Measurements from ENCODE around the gene TBX18.

Gene TBX18

DNA sequence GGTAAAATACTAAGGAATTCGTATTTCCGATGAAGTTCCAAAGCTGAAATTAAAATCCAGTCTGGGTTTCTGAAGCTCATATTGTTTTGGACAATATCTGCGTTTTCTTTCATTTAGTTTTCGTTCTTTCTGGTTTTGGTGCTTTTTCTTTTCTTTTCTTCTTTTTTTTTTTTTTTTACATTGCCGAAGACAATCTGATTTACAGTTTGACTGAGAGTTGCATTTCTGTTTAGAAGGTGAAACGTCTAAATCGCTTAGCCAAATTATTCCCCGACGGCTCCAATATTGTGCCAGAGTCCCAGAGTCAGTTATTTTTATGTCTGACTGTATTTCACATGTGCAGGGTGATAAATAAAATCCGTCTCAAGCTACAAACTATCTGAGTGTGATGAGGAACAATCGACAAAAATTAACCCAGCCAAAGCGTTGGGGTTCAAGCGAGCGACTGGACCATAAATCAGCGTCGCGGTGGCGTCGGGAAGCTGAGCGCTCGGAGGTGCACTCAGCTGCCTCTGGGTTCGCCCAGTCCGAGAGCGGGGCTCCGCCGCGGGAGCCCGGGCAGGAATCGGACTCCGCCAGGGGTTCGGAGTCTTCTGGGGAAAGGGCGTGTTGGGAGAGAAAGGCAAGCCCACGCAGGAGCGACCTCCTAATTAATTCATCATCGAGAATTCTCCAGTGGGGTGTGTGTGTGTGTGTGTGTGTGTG is 8.2 kb upstream of the TBX18 start:
- no peak for DNase-seq (ENCODE audit: low read depth)

DNA sequence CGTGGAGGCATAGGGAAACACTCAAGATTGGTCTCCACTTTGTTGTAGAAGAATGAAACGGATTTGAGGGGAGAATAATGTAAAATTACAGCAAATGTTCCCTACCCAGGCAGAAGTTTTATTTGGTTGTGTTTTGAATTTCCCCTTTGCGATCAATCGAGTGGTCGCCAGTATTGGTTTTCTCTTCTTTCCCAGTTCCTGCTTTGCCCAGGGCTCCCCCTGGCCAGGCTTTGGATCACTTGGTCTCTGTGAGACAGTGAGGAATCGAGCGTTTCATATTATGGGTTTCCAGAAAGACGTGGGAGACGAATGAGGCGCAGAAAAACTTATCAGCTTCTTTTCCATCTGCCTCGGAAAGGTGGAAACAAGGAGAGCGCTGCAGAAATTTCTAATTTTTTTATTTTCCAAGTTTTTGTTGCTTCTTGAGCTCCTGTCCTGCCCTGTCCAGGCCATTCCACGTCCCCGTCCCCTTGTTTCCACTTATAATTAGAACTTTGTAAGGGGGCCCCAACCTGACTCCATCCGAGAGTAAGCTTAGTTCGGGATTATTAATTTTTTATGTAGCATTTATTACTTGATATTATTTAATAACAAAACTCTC is 7.5 kb upstream of the TBX18 start:
- no peak for DNase-seq (ENCODE audit: low read depth)

DNA sequence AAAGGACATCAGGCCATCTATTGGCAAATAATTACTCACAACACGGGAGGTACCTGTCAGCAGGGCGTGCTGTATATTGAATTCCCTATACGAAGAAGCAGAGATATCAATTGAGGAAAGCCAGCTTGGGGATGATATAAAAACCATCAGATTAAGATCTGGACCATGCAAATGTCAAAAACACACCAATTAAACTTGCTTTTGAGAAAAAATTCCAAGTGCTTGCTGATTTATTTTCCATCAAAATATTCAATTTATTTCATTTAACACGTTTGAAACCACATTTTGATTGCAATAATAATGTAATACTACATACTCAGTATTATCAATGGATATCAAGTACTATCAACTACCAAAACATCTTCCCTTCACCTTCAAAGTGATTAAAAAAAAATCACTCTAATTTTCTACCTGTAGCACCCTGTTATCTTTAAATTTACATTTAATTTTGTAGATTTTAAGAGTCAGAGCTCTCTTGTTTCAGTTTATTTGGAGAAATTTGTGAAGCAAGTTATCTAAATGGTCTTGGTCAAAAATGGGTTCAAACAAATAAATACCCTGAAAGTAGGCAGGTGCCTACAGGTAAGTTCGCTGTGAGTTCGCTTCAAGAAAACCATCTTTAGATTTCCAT is 6.8 kb upstream of the TBX18 start:
- DNase-seq (ENCODE audit: low read depth) = no peak

DNA sequence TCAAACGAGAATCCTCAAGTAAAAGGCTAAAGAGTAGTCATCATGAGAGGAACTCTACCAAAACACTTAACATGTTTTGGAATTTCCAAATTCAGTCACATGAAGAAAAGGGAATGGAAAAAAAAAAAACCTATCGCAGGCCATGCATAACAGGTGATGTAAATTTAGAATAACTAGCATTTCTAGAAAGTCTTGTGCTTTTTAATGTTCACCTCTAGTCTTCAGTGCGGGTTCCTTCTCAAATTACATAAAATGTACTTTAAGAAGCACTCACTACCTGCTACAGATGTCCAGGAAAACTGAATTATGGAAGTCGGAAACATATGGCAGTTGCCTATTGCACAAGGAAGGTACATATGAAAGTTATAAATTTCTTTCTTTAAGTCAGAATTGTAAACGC is 6.1 kb upstream of the TBX18 start:
- no peak for DNase-seq (ENCODE audit: low read depth)

DNA sequence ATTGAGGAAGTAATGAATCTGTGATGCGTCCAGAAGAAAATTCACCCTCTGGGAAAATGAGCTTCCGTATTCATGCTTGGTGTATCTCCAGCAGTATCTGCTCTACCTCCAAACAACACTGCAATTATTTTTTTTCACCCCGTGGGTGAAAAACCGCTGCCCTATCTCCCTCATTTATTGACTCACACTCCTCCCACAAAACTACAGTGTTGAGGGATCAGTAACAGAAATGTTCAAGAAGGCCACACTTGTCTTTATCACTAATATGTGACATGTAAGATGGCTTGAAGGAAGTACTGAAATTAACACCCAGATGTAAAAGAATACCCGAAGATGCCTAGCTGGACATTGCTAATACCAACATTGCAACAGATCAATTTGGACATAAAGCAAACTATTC is 4.9 kb upstream of the TBX18 start:
- no peak for DNase-seq (ENCODE audit: low read depth)

DNA sequence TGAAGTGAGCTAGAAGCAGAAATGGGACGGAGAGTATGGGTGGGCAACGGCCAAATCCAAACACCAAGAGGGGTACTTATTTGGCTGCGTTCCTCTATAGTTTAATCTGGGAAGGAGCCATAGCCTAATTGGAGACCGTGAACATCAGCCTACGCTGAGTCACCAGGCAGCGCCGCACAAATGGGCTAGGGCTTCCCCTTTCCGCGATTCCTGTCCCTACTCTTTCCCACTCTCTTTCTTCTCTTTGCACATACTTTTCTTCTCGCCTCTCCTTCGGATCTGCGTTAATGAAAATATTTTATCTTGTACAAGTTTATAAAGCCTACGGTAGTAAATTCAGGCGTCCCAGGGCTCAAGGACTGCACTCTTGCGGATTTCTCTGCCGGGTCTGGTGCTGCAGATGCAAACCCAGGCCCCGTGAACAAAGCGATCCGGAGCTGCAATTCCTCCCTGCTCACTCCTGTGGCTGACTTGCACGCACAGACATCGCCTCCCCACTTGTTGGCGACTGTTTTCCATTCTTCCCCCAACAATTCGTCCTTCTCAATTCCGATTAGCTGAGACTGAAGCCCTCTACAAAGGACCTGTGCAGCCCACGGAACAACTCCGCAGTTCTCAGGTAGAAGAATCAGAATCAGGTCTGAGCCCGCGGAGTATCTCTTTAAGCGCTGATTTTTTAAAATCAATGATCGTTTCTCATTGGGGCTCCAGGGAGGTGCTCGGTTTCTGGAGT is 4.2 kb upstream of the TBX18 start:
- DNase-seq (ENCODE audit: low read depth) = no peak

DNA sequence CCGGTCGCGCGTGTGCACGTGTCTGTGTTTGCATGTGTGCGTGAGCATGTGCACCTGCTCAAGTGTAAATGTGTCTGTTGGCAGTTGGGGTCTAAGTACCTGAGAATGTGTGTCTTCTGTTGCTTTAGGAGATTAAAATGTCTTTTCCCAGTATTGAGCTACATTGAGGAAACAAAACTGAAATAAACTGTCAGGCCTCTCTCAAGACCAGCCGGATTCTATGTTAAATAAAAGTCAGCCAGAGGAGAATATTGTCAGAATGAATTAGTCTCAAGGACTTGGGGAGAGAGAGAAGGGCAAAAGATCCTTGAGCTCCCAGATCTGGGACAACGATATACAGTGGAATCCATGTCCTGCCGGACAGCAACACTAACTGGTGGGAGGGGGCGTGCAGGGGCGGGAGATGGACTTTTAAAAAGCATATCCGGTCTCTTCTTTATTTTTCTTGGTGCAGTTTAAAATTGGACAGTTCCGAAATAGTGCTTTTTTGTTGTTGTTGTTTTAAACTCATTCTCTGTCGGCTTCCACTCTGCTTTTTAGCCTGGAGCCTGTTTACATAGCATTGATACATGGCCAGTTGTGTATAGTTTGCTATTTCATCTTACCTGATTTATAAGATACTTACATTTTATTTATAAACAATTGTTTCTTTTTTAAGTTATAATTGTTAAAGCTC is 3.3 kb upstream of the TBX18 start:
- DNase-seq (ENCODE audit: low read depth) = no peak

DNA sequence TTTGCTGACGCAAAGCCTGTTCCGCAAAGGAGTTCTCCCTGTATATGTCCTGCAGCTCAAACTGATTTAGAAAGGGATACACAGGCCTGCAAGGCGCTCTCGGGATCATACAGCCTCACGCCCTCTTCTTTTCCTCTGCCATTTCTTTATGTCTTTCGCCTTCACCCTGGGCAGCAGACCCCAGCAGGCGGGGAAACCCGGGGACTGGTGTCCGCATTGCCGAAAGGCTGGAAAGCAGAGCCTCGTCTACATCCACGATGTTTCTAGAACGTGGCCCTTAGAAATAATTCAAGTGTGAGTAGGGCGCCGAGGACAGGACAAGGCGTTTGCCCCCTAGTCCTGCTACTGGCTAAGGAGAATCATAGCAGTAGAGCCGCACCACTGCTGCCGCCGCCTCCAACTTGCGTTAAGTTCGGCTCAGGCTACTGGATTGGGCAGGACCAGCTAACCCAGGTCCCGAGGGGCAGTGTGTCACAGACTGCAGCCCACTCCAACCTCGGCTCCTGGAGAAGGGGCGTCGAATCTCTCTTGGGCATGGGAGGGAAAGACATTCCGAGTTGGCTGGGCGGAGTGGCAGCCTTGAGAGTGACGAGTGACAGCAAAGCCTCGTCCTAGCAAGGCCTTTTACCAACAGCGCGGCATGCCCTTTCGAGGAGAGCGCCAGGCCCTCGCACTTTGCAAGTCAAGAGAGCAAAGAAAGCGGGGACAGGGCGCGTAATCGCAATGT is 2.6 kb upstream of the TBX18 start:
- no peak for DNase-seq (ENCODE audit: low read depth)

DNA sequence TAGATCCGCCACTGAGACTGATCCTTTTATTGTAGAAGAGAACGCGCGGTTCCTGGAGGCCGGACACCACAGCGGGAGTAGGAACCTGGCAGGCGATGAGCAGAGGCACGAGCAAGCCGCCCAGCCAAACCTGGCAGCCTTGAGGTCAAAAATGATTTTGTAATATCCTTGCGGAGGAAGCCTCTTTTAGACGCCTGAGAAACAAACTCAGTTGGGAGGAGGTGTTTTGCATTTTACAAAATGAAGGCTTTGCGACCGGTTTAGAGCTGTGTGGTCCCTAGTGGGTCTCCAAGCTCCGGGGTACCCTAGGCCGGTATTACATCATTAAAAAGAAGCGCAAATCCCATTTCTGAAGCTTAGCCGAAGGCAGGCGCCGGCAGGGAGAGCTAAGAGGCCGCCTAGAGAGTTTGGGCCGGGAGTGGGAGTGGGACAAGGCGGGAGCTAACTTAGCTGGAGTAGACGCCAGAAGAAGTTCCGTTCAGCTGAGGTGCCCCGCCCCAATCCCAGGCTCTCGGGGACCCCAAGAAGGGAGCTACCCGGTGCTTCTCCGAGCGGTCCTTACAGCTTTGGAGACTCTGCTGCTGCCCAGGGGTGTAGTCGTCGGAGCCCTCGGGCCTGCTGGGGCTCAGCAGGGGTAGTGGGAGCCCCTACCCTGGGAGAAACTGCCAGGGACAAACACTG is 1.9 kb upstream of the TBX18 start:
- no peak for DNase-seq (ENCODE audit: low read depth)

DNA sequence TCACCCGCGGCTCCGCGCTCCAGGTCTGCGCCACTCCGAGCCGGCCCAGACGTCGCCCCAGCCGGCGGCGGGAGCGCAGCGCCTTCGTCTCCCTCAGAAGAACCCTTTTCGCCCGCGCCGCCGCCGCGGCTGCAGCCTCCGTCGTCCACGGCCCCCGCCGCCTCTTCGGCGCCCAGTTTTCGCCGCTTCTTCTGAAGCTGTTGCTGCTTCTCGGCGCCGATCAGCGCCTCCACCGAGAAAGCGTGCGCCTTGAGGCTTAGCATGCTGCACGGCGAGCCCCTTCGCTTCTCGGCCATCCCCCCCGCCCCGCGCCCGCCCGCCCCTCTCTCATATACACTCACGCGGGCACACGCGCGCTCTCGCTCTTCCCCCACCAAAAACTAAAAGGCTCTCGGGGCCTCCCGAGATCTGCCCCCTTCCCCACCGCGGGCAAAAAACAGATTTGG is 489 bp downstream of the TBX18 start:
- DNase-seq (ENCODE audit: low read depth) = no peak

DNA sequence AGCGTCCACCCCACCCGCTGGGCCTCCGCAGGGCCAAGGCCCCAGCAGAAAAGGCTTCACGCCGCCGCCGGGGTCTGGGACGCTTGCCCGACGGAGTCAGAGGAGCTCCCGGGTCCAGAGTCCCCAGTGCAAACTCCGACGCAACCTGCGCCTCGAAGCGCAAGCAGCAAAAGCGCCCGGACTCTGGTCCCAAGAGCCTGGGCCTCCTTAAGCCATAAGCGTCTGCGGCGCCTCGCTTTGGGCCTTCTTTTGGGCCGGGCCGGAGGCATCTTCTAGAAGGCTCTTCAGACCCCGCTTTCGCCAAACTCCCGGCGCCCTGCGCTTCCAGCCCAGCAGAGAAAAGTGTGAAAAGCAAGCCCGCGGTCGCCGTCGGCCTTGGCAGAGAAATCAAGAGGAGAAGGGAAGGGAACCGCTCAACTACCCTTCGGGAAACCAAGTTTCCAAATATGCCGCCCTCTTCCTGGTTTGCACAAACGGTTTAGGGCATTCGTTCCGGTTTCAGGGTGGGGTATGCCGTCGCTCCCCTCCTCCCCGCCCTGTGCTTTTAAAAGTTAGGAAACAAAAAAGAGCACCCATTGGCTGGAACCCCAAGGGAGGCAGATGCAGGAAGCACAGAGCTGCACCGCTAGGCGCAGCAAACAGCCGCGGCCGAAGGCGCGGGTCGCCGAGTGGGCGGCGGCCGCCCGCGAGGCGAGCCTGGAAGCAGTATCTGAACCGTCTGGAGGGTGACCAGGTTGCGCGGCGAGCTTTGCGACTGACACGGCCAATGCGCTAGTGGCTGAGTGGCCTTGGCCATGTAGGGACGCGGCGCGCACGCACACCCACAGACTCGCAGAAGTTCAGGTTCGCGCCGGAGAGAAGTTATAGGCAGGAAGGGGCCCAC is 1.2 kb downstream of the TBX18 start:
- no peak for DNase-seq (ENCODE audit: low read depth)

DNA sequence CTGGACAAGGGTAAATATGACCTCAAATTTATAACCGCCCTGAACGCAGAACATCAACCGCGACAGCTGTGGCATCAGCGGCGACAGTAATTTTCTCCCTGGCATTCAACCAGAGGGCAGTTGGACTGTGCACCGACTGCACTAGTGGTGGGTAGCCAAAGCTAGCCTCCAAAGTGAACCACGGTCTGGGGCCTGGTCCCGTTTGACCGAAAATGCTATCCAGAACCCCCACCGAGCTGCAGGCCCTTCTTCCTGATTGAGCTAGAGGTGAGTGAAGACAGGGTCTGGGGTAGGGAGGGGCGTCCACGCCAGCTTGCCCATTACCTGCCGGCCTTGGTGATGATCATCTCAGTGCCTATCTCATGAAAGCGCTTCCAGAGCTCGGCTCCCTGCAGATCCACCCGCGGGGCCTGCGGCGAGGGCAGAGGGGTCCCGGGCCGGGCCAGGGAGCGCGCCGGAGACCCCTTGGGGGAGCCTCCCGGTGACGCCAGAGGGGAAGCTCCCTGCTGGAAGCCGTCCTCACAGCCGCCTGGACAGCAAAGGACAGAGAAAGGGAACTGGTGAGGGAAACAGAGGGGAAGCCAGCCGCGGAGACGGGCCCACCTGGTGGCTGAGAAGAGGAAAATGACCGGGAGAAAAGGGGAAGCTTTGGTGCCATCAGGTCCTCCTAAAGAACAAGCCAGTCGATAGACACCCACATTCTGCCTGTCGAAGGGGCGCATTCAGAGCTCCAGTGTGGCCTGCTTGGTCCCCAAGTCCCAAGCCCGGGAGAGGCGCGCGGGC is 2.0 kb downstream of the TBX18 start:
- DNase-seq (ENCODE audit: low read depth) = no peak

DNA sequence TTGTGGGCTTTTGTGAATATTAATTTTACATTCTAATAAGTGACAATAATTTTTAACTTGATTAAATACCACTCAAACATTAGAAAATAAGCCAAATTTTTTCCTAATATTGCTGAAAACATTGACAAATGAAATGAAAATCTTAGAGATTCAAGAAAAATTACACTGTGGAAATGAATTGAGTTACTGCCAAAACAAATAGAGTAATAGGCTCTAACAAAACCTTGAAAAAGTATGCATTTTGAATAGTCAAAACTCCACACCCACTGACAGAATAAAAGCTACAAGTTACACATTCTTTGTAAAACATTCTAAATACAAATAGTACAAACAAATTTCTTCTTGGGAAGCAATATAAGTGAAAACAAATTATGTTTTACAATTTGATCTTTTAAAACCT is 5.9 kb downstream of the TBX18 start:
- DNase-seq (ENCODE audit: low read depth) = no peak

DNA sequence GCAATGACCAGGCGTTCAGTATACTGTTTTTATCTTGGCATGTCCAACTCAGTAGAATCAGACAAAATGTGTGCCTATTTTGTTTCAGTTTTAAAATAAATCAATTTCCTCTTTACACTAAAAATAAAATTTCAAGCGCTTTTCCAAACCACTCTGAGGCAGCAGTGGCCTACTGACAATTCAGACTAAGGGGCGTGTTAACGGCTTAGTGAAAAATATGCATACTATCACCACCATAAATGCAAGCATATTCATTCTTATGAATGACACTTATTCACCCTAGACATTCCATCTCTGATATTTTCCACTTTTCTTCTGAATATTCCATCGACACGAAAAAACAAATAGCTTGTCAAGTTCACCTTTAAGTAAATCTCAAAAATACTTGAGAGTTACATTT is 7.5 kb downstream of the TBX18 start:
- no peak for DNase-seq (ENCODE audit: low read depth)

DNA sequence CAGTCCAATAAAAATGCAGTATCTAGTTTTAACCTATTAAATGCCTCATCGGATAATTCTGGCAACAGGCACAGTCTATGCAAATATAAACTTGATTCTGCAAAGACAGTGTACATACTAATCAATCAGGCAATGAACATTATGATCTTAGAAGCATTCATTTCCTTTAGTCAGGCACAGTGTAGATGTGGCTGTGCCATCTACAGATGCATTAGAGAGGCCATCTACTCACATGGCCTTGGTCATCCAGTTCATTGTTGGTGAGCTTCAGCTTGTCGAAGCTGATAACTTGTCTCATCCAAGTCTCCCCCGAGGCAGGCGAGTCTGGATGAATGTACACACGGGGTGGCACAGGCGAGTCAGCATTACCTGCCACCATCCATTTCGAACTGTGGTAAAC is 7.9 kb downstream of the TBX18 start:
- DNase-seq (ENCODE audit: low read depth) = no peak

DNA sequence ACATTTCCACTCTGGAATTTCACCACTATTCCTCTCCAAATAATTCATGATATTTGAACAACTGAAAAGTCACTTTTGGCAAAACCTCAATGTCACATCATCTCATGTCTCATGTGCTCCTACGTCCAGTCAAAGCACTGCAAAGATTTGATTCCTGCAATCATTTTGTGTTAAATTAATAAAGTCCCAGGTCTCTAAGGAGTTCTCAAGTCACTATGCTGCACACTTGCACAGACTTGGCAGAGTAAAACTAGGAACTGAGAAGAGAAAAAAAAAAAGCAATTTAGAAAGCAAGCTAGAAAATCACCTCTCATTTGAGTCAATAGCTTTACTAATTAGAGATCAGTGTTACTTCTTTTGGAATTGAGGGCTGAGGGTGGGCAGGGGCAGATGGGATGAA is 11.2 kb downstream of the TBX18 start:
- DNase-seq (ENCODE audit: low read depth) = no peak

DNA sequence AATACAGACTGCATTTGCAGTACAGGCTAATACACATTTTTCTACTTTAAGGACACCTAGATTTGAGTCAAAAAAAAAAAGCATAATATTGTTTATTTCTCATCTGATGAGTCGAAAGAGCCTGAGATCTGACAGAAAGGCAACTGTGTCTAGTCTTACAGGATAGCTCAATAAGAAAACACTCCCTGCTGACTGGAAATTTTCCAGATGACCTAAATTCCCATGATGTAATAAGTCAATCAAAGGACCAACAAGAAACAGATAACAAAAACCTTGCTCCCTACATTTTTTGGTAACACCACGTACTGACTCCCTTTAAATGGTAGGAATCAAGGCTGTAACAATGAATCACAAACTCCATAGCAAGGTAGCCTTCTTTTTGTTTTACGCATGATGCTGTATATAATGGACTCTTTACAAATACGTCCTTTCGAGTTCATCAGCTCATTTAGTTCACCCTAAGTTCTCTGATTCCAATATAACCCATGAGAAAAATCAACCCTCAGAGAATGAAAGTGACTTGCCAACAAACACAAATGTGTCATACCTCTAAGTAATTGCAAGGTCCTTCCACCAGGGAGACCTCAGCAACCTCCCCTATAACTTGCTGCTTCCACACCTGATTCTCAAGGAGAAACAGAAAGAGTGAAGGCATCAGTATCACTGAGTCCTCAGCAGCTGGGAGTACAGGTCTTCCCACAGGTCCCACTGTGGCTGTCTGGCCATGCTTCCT is 12.1 kb downstream of the TBX18 start:
- no peak for DNase-seq (ENCODE audit: low read depth)

DNA sequence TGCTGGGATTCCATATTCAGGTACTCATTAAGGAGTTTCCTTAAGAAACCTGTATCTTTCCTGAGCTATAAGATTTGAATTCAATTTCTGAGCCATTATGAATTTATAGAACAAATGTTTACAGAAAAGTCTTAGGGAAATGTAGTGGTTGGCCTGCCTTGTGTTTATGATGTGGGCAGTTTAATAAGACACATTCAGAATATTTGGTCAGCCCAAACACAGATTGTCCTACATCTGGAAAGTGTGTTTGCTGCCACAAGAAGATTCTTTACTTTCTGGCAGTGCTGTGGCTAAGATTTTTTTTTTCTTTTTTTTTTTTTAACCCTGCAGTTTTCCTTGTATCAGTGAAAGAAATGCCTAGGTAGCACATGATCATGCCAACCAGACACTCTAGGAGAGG is 15.2 kb downstream of the TBX18 start:
- no peak for DNase-seq (ENCODE audit: low read depth)

DNA sequence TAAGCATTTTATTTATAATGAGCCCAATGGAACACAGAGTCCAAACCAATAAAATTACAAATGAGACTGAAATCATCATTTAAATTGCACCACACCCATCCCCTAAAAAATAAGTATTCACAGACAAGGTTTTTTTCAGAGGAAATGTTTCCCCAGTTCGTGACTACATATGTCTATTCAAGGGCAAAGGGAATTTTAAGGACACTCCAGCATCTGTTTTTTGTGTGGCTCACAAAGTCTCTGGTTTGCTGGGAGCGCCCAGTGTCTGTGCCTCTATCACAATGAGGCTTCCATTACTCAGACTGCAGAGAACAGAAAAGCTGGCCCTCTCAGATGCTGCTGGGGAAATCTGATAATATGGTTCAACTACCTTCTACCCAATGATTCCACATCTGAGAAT is 16.0 kb downstream of the TBX18 start:
- DNase-seq (ENCODE audit: low read depth) = no peak

Measured in activated T-cell treated with anti-CD3 and anti-CD28 coated beads for 48 hours (primary cell).